ENCODE measurements around the gene CERK.

DNA sequence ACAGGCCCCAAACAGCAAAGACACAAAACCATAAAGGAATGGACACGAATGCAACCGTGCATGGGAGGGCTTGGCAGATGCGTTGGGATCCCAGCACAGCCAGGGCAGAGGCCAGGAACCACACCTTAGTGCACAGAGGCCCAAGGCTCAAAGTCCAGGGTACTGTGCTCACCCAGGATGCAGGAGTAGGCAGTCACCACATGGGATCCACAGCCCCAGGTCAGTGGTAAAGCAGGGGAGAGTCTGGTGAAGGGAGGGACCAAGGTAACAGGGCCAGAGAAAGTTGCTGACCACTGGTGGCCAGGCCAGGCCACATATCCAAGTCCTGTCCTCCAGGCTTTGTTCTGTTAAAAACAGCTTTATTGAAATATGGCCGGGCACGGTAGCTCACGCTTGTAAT is 6.5 kb upstream of the CERK start:
- TF ChIP-seq, protein P1, sequence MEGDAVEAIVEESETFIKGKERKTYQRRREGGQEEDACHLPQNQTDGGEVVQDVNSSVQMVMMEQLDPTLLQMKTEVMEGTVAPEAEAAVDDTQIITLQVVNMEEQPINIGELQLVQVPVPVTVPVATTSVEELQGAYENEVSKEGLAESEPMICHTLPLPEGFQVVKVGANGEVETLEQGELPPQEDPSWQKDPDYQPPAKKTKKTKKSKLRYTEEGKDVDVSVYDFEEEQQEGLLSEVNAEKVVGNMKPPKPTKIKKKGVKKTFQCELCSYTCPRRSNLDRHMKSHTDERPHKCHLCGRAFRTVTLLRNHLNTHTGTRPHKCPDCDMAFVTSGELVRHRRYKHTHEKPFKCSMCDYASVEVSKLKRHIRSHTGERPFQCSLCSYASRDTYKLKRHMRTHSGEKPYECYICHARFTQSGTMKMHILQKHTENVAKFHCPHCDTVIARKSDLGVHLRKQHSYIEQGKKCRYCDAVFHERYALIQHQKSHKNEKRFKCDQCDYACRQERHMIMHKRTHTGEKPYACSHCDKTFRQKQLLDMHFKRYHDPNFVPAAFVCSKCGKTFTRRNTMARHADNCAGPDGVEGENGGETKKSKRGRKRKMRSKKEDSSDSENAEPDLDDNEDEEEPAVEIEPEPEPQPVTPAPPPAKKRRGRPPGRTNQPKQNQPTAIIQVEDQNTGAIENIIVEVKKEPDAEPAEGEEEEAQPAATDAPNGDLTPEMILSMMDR (IDR thresholded peaks at IDR 0.05), result no peak
- TF ChIP-seq EP300 (IDR thresholded peaks at IDR 0.05) (no peak), POLR2A (IDR thresholded peaks at IDR 0.05) (no peak), POLR2AphosphoS5 (IDR thresholded peaks at IDR 0.05) (no peak)

All from suprapubic skin (tissue), 4 donors.